HK-2 (cell line): Measurements from ENCODE around the gene SLC1A7.

Experiments used
- DNase-seq: peaks from one replicate; pipeline ENCODE4 v3.0.0-alpha.2; 2018; ENCODE audit not compliant: unreplicated experiment

SLC1A7 gene

DNA sequence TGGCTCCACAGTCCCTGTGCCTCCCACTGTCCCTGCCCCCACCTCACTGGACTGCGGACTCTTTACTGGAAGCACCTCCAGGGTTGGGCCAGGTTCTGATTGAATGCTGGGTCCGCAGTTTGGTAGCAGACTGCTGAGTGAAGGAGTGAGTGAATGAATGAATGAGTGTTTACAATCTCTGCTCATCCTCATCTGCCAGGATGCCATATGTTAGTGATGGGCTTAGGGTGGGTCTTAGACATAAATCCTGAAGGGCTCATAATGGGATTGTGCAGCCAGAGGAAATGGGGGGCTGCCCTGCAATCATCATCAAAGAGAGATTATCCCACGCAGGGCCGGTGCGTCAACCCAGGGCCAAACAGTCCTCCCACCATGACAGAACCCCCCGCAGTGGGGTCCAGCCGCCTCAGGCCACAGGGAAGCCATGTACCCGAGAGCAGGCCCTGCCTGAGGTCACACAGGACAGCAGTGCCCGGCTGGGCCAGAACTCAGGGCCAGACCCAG is 26.1 kb downstream of the SLC1A7 start:
- no peak for DNase-seq

- no peak for DNase-seq
These were observed 26.8 kb downstream of the SLC1A7 start for GRCh38 chr1:53115403-53116306.

DNA sequence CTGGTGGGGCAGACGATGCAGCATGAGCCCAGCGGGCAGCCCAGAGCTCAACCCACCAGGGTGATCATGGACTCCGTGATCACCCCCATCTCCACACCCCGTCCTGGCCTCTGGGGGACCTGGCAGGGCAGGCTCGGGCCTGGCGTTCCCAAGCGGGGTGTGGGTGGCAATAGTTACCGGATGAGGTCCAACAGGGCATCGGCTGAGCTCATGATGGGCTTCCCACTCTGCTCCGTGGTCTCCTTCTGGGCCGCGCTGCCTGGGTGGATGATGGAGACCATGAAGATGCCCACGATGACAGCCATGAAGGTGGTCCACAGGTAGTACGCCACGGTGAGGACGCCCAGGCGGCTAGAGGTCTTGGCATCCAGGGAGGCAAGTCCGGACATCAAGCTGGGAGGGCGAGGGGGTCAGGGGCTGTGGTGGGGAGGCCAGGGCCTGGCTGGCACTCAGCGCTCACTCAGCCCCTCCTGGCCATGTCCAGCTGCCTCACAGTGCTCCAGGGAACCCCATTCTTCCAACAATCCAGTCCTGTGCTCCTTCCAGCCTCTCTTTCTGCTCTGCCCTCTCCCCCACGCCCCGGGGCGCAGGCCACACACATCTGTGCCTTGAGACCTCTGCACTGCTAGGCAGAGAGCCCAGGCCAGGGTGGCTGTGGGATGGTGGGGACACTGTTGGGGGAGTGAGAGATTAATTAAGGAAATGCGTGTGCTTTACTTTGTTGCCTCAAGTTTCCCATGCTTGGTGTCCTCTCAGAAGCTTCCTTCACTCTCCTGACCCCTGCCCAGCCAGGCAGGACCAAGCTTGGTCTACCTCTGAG is 27.6 kb downstream of the SLC1A7 start:
- no peak for DNase-seq

DNA sequence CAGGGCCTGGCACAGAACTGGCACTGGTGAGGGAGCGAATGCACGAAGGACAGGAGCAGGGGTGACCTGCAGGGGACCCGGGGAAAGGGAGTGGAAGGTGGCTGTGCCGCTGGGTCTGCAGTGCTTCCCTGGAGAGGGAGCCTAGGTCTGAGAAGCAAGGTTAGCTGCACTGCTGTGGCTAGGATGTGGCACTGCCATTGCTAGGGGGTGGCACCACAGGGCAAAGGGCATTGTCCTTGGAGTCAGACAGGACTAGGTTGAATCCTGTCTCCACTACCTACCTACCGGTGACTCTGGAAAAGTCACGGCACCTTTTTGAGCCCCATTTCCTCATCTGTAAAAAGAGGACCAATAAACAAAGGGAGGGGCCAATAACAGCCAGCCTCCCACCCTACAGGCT is 28.3 kb downstream of the SLC1A7 start:
- DNase-seq = no peak

GRCh38 chr1:53112861-53113260 is 29.6 kb downstream of the SLC1A7 start:
- DNase-seq = no peak

DNA sequence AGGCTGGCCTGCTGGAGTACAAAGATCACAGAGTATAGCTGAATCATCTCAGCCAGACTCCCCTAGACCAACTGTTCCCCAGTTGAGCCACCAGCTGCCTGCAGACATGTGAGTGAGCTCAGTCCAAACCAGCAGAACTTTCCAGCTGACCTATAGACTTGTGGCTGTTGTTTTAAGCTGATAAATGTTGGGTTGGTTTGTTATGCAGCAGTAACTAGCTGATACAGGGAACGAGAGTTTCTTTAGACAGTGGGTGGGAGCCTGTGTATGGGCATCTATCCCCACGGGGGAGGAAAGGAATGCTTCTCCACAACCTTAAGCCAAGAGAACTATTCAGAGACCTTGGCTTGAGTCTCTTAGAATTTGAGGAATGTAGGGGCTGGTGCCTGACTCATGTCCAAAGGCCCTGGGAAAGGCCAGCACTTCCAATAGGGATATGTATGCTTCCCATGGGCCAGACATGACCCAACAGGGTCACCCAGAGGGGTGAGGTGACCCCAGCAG is 30.1 kb downstream of the SLC1A7 start:
- DNase-seq = no peak

DNA sequence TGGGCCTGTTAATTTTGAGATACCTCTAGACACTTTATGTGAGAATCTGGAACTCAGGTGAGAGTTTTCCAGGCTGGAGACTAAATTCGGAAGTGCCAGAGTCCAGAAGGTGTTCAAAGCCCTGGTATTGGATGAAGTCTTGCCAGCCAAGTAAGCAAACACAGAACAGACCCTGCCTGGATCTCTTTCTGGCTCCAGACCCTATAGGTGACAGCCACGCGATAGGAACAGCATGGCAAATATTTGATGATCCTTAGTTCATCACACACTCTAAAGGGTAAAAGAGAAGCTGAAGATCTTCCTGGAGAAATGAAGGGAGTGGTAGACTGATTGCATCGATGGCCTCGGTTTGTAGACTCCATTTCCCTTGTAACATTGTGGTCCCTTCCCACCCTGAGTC is 30.7 kb downstream of the SLC1A7 start:
- no peak for DNase-seq

GRCh38 chr1:53111073-53111556 is 31.3 kb downstream of the SLC1A7 start:
- DNase-seq = no peak

- DNase-seq = no peak
These were observed 31.9 kb downstream of the SLC1A7 start for GRCh38 chr1:53110370-53111072.

- DNase-seq = no peak
These were observed 33.5 kb downstream of the SLC1A7 start for GRCh38 chr1:53108646-53109580.

DNA sequence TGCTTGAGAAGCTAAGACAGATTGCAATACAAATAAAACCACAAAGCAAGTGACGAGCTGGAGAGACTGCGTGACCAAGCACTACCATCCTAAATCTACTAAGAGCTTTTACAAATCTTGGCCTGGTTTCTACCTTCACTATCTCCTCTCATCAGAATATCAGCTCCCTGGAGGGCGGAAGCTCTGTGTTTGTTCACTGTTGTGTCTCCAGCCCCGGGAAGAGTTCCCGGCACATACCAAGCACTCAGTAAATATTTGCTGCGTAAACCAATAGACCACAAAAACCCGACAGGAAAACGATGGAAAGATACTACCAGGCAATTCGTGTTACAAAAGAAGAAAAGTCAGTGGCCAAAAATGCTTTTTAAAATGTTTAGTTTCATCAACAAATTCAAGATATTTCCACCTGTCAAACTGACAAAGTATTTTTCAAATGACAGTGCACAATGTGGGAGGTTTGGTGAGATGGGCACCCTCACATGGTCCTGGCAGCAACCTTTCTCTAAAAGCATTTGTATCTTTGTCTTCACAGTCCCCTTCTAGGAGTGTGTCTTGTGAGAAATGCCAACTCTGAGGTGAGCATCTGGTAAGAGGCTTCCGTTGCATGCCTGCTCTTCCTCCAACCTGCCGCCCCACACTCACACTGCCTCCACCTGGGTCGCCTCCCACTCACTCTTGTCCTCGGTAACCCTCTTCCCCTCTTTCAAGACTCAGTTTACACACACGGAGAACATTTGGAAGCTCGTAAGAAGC is 34.7 kb downstream of the SLC1A7 start:
- DNase-seq = no peak

DNA sequence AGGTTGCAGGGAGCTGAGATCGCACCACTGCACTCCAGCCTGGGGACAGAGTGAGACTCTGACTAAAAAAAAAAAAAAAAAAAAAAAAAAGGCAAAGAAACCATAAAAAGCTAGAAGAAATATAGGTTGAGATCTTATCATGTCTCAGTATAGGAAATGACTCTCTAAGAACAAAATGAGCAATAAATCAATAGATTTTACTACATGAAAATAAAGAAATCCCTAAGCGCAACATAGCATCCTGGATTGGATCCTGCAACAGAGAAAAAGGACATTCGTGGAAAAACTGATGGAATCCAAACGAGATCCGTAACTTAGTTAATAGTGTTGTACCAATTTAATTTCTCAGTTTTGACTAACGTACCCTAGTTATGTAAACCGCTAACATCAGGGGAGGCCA is 35.3 kb downstream of the SLC1A7 start:
- DNase-seq = no peak

- DNase-seq = no peak
These were observed 38.0 kb downstream of the SLC1A7 start for GRCh38 chr1:53104289-53104913.

GRCh38 chr1:53094533-53094919 is 47.9 kb downstream of the SLC1A7 start:
- DNase-seq = no peak

DNA sequence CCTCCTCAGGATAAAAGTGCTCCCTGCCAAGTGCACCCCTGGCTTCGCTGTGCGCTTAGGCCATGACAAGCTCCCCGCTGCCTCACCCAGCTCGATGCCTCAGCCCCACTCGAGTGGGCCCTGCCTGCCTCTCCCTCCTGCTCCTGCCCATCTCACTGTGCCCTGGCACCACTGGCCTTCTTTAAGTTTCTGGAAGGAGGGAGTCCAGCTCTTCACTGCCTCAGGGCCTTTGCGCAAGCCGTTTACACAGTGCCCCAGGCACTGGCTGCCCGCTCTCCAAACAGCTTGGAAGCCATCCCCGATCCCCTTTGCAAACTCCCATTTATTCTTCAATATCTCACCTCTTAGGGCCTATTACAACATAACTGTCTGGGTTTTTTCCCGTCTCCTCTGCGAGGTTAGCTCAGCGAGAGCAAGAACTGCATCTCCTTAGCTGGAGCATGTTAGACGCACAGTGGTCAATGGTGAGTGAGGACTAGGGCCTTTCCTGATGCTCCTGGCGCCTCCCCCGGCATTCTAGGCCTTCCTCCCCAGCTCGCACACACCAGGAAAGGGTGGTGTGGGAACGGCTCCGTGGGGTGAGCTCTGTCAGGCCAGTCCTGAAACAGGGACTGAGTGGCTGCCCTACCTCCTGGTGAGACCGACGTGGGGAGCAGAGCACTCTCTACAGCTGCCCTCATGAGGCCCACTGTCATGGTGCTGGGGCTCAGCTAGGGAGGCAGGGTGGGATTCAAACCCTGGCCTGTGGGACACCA is 48.5 kb downstream of the SLC1A7 start:
- no peak for DNase-seq

DNA sequence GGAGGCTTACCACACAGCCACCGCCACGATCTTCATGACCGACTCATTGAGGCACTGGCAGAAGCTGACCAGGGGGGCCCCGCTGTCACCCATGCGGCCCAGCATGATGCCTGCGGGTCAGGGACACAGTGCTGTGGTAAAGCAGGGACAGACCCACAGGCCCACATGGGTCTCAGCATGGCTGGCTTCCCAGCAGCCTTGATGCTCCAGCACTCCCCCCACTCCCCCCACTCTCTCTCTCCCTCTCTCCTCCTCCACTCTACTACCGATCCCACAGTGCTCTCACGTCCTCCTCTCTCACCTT is 49.0 kb downstream of the SLC1A7 start:
- no peak for DNase-seq

DNA sequence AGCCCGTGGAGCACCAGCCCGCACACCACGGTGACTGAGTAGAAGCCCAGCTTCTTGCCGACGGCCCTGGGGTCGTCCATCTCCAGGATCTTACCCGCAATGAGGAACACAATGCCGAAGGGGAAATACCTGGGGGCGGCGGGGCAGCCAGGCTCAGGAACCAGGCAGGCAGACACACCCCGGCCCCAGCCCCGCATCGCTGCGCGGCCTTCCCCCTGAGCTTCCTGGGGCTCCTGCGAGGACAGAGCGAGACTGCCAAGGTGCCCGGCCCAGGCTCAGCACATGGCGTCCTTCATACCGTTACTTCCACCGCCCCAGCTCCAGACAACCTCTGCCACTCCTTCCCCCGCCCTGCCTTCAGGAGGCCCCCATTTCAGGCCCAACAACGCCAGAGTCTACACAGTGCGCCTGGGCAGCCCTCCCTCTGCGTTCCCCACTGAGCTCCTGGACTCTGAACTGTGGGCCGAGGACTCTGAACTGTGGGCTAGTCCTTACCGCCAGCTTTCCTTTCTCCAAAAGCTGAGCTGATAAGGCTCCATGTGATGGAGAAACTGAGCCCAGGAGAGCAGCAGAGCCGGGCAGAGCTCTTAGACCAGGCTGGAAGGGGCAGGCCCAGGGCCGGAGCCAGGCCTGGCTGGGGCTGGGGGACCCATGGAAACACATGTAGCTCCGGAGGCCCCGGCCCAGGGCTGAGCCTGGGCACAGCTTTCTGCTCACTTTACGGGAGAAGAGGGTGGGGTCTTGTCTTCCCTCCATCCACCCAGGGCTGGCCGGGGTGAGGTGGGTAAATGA is 49.6 kb downstream of the SLC1A7 start:
- no peak for DNase-seq
